ENCODE measurements around the gene HOXA3.

HOXA3 gene

GRCh38 chr7:27122077-27122910 lies 30.1 kb downstream of the HOXA3 start:
- Histone ChIP-seq H3K36me3 (no peaks in the 10 kb centered on the region), H3K27me3 (peaks cover 100% of the 10 kb centered on the region), H3K9me3 (no peaks in the 10 kb centered on the region), H3K4me3 (ENCODE audit: low read depth, low read length) (no peak overlapping the region), H3K4me1 (no peaks in the 10 kb centered on the region)
- TF ChIP-seq, protein P1, sequence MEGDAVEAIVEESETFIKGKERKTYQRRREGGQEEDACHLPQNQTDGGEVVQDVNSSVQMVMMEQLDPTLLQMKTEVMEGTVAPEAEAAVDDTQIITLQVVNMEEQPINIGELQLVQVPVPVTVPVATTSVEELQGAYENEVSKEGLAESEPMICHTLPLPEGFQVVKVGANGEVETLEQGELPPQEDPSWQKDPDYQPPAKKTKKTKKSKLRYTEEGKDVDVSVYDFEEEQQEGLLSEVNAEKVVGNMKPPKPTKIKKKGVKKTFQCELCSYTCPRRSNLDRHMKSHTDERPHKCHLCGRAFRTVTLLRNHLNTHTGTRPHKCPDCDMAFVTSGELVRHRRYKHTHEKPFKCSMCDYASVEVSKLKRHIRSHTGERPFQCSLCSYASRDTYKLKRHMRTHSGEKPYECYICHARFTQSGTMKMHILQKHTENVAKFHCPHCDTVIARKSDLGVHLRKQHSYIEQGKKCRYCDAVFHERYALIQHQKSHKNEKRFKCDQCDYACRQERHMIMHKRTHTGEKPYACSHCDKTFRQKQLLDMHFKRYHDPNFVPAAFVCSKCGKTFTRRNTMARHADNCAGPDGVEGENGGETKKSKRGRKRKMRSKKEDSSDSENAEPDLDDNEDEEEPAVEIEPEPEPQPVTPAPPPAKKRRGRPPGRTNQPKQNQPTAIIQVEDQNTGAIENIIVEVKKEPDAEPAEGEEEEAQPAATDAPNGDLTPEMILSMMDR (IDR thresholded peaks at IDR 0.05; ENCODE audit: low read depth, low read length) = no peak
- no peak for DNase-seq

GRCh38 chr7:27121684-27122076 lies 30.7 kb downstream of the HOXA3 start:
- peaks cover 100% of the 10 kb centered on the region for H3K27me3 ChIP-seq
- H3K9me3 ChIP-seq = no peaks in the 10 kb centered on the region
- H3K36me3 ChIP-seq = no peaks in the 10 kb centered on the region
- no peak for DNase-seq
- no peak overlapping the region for H3K4me3 ChIP-seq (ENCODE audit: low read depth, low read length)
- H3K4me1 ChIP-seq = no peaks in the 10 kb centered on the region
- TF ChIP-seq, protein P1 (IDR thresholded peaks at IDR 0.05; ENCODE audit: low read depth, low read length) = no peak

GRCh38 chr7:27119412-27119911 lies 32.9 kb downstream of the HOXA3 start:
- Histone ChIP-seq H3K36me3 (no peaks in the 10 kb centered on the region), H3K4me1 (no peaks in the 10 kb centered on the region), H3K9me3 (no peaks in the 10 kb centered on the region), H3K4me3 (ENCODE audit: low read depth, low read length) (no peak overlapping the region), H3K27me3 (peaks cover 98% of the 10 kb centered on the region)
- DNase-seq = no peak
- TF ChIP-seq, protein P1 (IDR thresholded peaks at IDR 0.05; ENCODE audit: low read depth, low read length) = no peak

DNA sequence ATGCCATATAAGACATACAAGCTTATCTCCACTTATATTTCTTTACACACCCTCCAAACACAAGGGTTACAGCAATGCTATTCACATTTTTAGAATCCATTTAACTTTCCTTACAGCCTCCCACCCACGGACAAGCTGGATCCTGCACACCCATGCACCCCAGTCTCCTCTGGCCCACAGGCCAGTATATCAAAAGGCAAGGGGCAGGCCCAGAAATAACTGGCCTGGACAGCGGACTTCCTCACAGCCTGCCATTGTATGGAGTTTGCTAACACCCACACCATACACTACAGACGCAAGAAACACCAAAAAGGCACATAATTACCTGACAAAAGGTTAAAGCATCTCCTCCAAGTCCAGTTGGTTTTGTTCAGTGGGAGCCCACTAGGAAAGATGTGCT lies 33.8 kb downstream of the HOXA3 start:
- Histone ChIP-seq H3K4me3 (ENCODE audit: low read depth, low read length) (no peak overlapping the region), H3K4me1 (no peaks in the 10 kb centered on the region)
- DNase-seq = no peak

GRCh38 chr7:27117887-27118491 lies 34.4 kb downstream of the HOXA3 start:
- Histone ChIP-seq H3K36me3 (no peaks in the 10 kb centered on the region), H3K27me3 (peaks cover 95% of the 10 kb centered on the region), H3K9me3 (no peaks in the 10 kb centered on the region), H3K4me3 (ENCODE audit: low read depth, low read length) (no peak overlapping the region), H3K4me1 (no peaks in the 10 kb centered on the region)
- DNase-seq = no peak
- TF ChIP-seq, protein P1 (IDR thresholded peaks at IDR 0.05; ENCODE audit: low read depth, low read length) = no peak

More for the DNA sequence above, 33.8 kb downstream of the HOXA3 start:
- Histone ChIP-seq H3K9me3 (no peaks in the 10 kb centered on the region), H3K36me3 (no peaks in the 10 kb centered on the region), H3K27me3 (peaks cover 95% of the 10 kb centered on the region)
- TF ChIP-seq, protein P1 (IDR thresholded peaks at IDR 0.05; ENCODE audit: low read depth, low read length) = no peak
